Measurements from ENCODE around the gene BAIAP2. TPM values are rescaled to one million over a fixed set of nuclear protein-coding genes. Genes with fewer than 3 reads are reported as not detected.

The BAIAP2 gene
- total RNA-seq, 2 donors from 2014 or later = 14.7 to 22.7 TPM

DNA sequence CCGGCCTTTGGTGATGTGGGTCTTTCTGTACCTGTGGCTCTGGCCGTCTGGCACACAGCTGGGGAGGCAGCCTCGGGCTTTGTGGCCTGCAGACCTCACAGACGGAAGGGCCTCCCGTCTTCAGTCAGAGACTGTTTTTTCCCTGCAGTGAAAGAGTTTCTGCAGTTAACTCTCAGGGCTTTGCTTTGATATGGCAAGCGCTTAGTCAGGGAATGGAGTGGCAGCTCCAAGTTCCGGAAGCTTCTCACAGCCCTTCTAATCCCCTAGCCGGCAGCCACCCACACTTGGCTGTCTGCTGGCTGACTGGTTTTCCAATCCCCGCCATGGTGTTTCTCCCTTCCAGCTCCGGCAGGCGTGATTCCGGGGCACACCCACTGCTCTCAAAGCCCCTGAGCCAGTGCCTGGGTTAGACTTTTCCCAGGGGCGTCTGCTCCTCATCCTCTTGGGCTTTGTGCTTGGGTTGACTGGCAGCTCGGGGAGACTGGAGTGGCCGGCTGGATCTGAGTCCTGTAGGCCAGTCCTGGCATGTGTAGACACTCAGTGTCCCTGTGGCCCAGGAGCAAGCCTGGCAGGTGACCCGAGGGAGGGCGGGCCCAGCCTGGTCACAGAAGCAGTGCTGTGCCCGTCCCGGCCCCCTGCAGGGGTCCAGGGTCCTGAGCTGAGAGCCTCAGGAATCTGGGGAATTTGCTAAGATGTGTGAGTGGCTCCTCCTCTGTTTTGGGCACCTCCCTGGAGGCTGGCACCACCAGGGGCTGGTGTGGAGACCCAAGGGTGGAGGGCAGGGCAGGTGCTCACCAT is 29.9 kb downstream of the BAIAP2 start:
- H3K9me3 ChIP-seq = no peaks in the 10 kb centered on the region
- H3K27me3 ChIP-seq = no peaks in the 10 kb centered on the region
- no peak for DNase-seq
- no peak overlapping the region for H3K9ac ChIP-seq (ENCODE audit: low read depth in 2 of 2, low read length in 2 of 2)
- intact Hi-C loops (cut with DNase I) = no loop called here
- TF ChIP-seq, protein P1, sequence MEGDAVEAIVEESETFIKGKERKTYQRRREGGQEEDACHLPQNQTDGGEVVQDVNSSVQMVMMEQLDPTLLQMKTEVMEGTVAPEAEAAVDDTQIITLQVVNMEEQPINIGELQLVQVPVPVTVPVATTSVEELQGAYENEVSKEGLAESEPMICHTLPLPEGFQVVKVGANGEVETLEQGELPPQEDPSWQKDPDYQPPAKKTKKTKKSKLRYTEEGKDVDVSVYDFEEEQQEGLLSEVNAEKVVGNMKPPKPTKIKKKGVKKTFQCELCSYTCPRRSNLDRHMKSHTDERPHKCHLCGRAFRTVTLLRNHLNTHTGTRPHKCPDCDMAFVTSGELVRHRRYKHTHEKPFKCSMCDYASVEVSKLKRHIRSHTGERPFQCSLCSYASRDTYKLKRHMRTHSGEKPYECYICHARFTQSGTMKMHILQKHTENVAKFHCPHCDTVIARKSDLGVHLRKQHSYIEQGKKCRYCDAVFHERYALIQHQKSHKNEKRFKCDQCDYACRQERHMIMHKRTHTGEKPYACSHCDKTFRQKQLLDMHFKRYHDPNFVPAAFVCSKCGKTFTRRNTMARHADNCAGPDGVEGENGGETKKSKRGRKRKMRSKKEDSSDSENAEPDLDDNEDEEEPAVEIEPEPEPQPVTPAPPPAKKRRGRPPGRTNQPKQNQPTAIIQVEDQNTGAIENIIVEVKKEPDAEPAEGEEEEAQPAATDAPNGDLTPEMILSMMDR (IDR thresholded peaks at IDR 0.05) = no peak
- H3K4me1 ChIP-seq = peaks cover 6% of the 10 kb centered on the region
- no peak overlapping the region for H3K27ac ChIP-seq
- no peaks in the 10 kb centered on the region for H3K36me3 ChIP-seq
- no peak overlapping the region for H3K4me3 ChIP-seq

DNA sequence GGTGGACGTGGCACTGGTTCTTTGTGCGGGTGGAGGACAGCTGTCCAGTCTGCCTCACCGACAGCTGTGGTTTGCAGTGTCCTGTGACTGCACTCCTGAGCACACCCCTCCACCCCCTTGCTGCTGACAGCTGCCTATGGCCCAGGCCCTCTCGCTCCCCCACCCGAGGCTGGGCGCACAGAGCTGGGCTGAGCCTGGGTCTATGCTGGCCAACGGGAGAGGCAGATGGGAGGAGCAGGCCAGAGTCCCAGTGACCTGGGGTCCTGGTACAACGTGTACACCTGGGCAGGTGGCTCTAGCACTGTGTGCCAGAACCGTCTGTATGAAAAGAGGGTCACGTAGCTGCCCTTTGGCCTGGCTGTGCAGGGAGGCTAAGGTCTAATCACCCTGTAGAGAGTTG is 30.5 kb downstream of the BAIAP2 start:
- intact Hi-C loops (cut with DNase I) = no loop called here
- Histone ChIP-seq H3K27ac (no peak overlapping the region), H3K36me3 (no peaks in the 10 kb centered on the region), H3K27me3 (no peaks in the 10 kb centered on the region), H3K4me1 (peaks cover 6% of the 10 kb centered on the region), H3K4me3 (no peak overlapping the region), H3K9me3 (no peaks in the 10 kb centered on the region), H3K9ac (ENCODE audit: low read depth in 2 of 2, low read length in 2 of 2) (no peak overlapping the region)
- DNase-seq = no peak
- TF ChIP-seq, protein P1 (IDR thresholded peaks at IDR 0.05) = no peak

DNA sequence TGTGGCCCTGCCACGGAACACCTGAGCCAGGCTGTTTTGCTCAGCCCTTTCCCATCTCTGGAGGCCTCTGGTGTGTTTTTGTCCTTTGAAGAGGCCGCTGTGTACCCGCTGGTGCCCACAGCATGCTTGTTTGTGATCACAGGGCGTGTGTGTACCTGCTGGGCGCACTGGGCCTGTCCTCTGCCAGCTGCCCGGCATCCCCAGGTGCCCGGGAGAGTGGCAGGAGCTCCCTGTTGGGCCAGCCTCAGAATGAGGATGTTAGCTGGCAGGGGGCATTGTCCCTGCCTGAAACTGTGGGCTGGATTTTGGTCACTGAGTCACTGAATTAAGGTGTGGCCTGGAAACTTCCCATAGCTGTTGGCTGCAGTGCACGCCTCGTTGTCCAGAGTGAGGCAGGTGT is 31.1 kb downstream of the BAIAP2 start:
- intact Hi-C loops (cut with DNase I) = no loop called here
- Histone ChIP-seq H3K27ac (no peak overlapping the region), H3K4me3 (no peak overlapping the region), H3K4me1 (peaks cover 6% of the 10 kb centered on the region), H3K9ac (ENCODE audit: low read depth in 2 of 2, low read length in 2 of 2) (no peak overlapping the region), H3K36me3 (no peaks in the 10 kb centered on the region), H3K27me3 (no peaks in the 10 kb centered on the region), H3K9me3 (no peaks in the 10 kb centered on the region)
- TF ChIP-seq, protein P1 (IDR thresholded peaks at IDR 0.05) = no peak
- DNase-seq = peak; percentile 39

DNA sequence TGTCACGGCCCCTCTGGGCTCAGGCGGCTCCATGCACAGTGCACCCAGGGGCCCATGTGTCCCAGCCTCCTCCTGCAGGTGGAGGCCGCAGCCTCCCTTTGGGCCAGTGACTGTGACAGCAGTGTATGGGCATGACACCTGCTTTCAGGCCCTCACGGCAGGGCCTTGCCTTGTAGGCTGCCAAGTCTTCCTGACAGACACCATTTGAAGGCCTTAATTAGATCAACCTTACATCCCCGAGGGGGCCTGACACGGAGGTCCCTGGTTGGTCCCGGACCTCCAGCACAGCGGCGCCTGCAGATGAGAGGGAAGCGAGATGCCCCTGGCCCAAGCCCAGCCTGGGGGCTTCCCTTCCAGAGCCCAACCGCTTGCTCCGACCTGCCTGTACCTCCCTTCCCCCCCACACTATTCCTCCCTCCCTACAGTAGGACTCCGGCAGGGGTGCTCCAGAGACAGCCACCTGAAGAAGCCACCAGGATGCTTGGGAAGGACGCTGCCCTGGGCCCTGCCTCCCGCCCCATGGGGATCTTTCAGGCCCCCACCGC is 31.9 kb downstream of the BAIAP2 start:
- Histone ChIP-seq H3K36me3 (no peaks in the 10 kb centered on the region), H3K9ac (ENCODE audit: low read depth in 2 of 2, low read length in 2 of 2) (no peak overlapping the region)
- intact Hi-C loops (cut with DNase I) = no loop called here

DNA sequence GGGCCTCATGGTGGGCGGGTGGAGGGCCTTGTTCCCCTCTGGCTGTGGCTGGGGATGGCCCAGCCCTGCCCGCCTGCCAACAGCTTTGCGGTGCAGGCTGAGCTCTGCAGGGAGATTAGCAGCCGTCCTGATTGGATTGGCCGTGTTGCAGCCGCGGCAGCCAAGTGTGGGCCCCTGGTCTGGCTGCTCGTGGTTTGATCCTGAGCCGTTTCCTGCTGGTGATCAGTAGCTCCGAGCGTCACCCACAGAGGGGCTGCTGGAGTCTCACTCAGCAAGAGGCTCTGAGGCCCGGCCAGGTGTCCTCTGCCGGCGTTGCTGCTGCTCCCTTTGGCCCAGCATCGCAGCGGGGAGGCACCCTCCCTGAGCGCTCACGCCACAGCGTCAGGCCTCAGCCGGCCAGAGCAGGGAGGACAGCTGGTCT is 32.5 kb downstream of the BAIAP2 start:
- intact Hi-C loops (cut with DNase I) = no loop called here
- H3K4me3 ChIP-seq = no peak overlapping the region
- TF ChIP-seq, protein P1 (IDR thresholded peaks at IDR 0.05) = no peak
- no peaks in the 10 kb centered on the region for H3K27me3 ChIP-seq
- DNase-seq = no peak
- peaks cover 6% of the 10 kb centered on the region for H3K4me1 ChIP-seq
- H3K36me3 ChIP-seq = no peaks in the 10 kb centered on the region
- no peak overlapping the region for H3K27ac ChIP-seq
- H3K9me3 ChIP-seq = no peaks in the 10 kb centered on the region
- H3K9ac ChIP-seq (ENCODE audit: low read depth in 2 of 2, low read length in 2 of 2) = no peak overlapping the region

More for the DNA sequence above, 31.9 kb downstream of the BAIAP2 start:
- TF ChIP-seq, protein P1 (IDR thresholded peaks at IDR 0.05) = no peak
- H3K27ac ChIP-seq = no peak overlapping the region
- no peak overlapping the region for H3K4me3 ChIP-seq
- H3K4me1 ChIP-seq = peaks cover 6% of the 10 kb centered on the region
- no peak for DNase-seq
- no peaks in the 10 kb centered on the region for H3K9me3 ChIP-seq
- no peaks in the 10 kb centered on the region for H3K27me3 ChIP-seq
